DOHH2 (cell line): ENCODE data around the gene PLCB4.

ENCODE experiments used
- H3F3A ChIP-seq: fragments of 200-600 bp; sonication (generic), shearing (Covaris generic); 2 replicates; pipeline ENCODE4 v1.6.0; 2016; ENCODE audit warnings: antibody characterized with exemption, mild to moderate bottlenecking; ENCODE audit not compliant: control insufficient read depth, insufficient read depth
- H3K27ac ChIP-seq: fragments of 200-600 bp; sonication (generic); 2 replicates; pipeline ENCODE4 v1.5.1; 2014; ENCODE audit warnings: low read depth, mild to moderate bottlenecking, low read length, moderate library complexity
- H3K27me3 ChIP-seq: fragments of 200-600 bp; sonication (generic); 2 replicates; pipeline ENCODE4 v1.6.1; 2014; ENCODE audit warnings: mild to moderate bottlenecking, low read length, mixed read lengths; ENCODE audit not compliant: control insufficient read depth
- H3K36me3 ChIP-seq: fragments of 200-600 bp; sonication (generic); 2 replicates; pipeline ENCODE4 v1.6.1; 2014; ENCODE audit warnings: mild to moderate bottlenecking, low read length, moderate library complexity, mixed read lengths; ENCODE audit not compliant: control insufficient read depth
- H3K4me1 ChIP-seq: fragments of 200-600 bp; sonication (generic); 2 replicates; pipeline ENCODE4 v1.6.1; 2014; ENCODE audit warnings: mild to moderate bottlenecking, low read length, mixed read lengths; ENCODE audit not compliant: control insufficient read depth
- H3K4me2 ChIP-seq: fragments of 200-600 bp; sonication (generic); 2 replicates; pipeline ENCODE4 v1.6.0; 2014; ENCODE audit warnings: mild to moderate bottlenecking, low read length, moderate library complexity
- H3K4me3 ChIP-seq: fragments of 200-600 bp; sonication (generic); 2 replicates; pipeline ENCODE4 v1.5.1; 2014; ENCODE audit warnings: mild to moderate bottlenecking, low read length, mixed read lengths
- H3K79me2 ChIP-seq: fragments of 200-600 bp; sonication (generic); 2 replicates; pipeline ENCODE4 v1.6.1; 2014; ENCODE audit warnings: mild to moderate bottlenecking, low read length, mixed read lengths; ENCODE audit not compliant: control insufficient read depth
- H3K9me2 ChIP-seq: fragments of 200-600 bp; sonication (generic); replicated peaks from 2 replicates; pipeline ENCODE4 v1.6.1; 2014; ENCODE audit warnings: mild to moderate bottlenecking, low read length, mixed read lengths; ENCODE audit not compliant: control insufficient read depth
- H3K9me3 ChIP-seq: fragments of 200-600 bp; sonication (generic); 2 replicates; pipeline ENCODE4 v1.6.1; 2014; ENCODE audit warnings: antibody characterized with exemption, low read length, mixed read lengths; ENCODE audit not compliant: control insufficient read depth, insufficient read depth
- H4K20me1 ChIP-seq: fragments of 200-600 bp; sonication (generic); 2 replicates; pipeline ENCODE4 v1.6.0; 2014; ENCODE audit warnings: low read depth, mild to moderate bottlenecking, antibody characterized with exemption, low read length, moderate library complexity; ENCODE audit not compliant: control insufficient read depth, insufficient read depth
- EZH2phosphoT487 ChIP-seq: fragments of 200-600 bp; sonication (generic); IDR thresholded peaks from 2 replicates; pipeline ENCODE4 v1.6.1; 2017; ENCODE audit warnings: borderline replicate concordance, mild to moderate bottlenecking, antibody characterized with exemption, low read length, moderate library complexity, mixed read lengths
- TF ChIP-seq, protein P1 (sequence below): fragments of 200-600 bp; sonication (generic); IDR thresholded peaks from one replicate; pipeline ENCODE4 v1.5.1; 2014; ENCODE audit warnings: antibody characterized with exemption, mild to moderate bottlenecking, low read depth, low read length; ENCODE audit not compliant: poor library complexity, severe bottlenecking

The PLCB4 gene

DNA sequence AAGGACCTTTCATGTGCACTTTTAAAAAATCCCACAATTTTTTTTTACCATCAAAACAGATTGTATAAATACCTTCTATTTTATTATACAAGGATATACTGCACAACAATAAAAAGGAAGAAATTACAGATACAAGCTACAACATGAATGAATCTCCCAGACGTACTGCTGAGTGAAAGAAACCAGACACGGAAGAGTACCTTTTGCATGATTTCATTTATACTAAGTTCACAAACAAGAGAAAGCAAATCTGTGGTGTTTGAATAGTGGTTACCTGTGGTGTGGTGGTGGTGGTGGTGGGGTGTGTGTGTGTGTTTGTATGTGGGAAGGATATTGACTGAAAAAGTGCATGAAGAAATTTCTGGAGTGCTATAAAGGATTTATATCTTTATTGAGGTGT is 6.8 kb upstream of the PLCB4 start:
- no peaks in the 10 kb centered on the region for H3K27me3 ChIP-seq
- no peaks in the 10 kb centered on the region for H3K36me3 ChIP-seq
- H3K4me2 ChIP-seq, result no peak overlapping the region
- H3K9me3 ChIP-seq, result no peaks in the 10 kb centered on the region; the same call in 1 of the 2 replicates
- no peaks in the 10 kb centered on the region for H3F3A ChIP-seq
- no peak overlapping the region for H3K4me3 ChIP-seq
- no peak overlapping the region for H3K27ac ChIP-seq
- H4K20me1 ChIP-seq, result no peaks in the 10 kb centered on the region
- TF ChIP-seq EZH2phosphoT487, result no peak
- TF ChIP-seq, protein P1, sequence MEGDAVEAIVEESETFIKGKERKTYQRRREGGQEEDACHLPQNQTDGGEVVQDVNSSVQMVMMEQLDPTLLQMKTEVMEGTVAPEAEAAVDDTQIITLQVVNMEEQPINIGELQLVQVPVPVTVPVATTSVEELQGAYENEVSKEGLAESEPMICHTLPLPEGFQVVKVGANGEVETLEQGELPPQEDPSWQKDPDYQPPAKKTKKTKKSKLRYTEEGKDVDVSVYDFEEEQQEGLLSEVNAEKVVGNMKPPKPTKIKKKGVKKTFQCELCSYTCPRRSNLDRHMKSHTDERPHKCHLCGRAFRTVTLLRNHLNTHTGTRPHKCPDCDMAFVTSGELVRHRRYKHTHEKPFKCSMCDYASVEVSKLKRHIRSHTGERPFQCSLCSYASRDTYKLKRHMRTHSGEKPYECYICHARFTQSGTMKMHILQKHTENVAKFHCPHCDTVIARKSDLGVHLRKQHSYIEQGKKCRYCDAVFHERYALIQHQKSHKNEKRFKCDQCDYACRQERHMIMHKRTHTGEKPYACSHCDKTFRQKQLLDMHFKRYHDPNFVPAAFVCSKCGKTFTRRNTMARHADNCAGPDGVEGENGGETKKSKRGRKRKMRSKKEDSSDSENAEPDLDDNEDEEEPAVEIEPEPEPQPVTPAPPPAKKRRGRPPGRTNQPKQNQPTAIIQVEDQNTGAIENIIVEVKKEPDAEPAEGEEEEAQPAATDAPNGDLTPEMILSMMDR, result no peak
- no peaks in the 10 kb centered on the region for H3K4me1 ChIP-seq
- no peaks in the 10 kb centered on the region for H3K9me2 ChIP-seq
- no peaks in the 10 kb centered on the region for H3K79me2 ChIP-seq

DNA sequence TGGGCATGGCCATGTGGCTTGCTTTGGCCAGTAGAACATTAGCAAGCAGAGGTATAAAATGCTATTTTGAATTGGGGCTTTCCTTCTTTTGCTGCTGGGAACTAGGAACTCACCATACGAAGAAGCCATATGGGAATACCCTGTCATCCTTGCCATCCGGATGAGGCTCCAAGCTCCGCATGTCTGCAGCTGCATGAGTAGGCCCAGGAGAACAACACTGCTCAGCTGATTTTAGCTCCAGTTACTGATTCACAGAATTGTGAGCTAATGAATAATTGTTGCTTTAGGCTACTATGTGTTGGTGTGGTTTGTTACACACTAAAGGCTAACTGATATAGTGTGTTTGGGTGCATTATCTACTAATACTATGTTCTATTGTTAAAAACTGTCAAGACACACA is 2.7 kb upstream of the PLCB4 start:
- H3K4me2 ChIP-seq, result no peak overlapping the region

DNA sequence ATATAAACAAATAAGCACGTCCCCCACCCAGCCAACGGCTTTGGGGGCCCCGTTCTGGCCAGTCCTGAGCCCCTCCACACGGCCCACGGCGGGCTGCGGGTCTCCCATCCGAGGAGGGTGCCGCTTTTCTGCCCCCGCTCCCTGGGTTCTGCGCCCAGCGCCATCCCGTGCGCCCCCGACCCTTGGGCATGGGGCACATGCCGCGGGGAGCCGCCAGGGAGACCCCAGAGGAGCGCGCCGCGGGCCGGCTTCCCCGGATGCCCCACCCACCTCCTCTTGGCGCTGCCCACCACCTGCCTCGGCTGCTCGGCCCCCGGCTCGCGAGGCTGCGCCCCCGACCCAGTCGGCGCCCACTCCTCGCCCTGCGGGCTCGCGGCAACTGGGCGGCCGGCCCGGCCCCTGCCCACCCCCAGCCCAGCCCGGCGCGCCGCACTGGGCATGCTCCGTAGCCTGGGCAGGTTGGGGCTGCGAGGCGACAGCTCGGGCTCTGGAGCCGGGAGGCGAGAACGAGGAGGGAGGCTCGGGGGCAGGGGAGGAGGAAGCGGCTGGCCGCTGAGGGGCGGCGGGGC is 570 bp upstream of the PLCB4 start:
- no peak overlapping the region for H3K27ac ChIP-seq
- H3K9me2 ChIP-seq, result no peaks in the 10 kb centered on the region
- TF ChIP-seq, protein P1, result no peak
- no peak for TF ChIP-seq EZH2phosphoT487
- H3K27me3 ChIP-seq, result no peaks in the 10 kb centered on the region
- peaks cover 5% of the 10 kb centered on the region; the same call in 1 of the 2 replicates for H3K9me3 ChIP-seq
- no peak overlapping the region for H3K4me3 ChIP-seq
- no peaks in the 10 kb centered on the region for H3F3A ChIP-seq
- no peaks in the 10 kb centered on the region for H3K36me3 ChIP-seq
- no peaks in the 10 kb centered on the region for H3K79me2 ChIP-seq
- no peaks in the 10 kb centered on the region for H3K4me1 ChIP-seq
- H4K20me1 ChIP-seq, result no peaks in the 10 kb centered on the region
- no peak overlapping the region for H3K4me2 ChIP-seq

More for the DNA sequence above, 2.7 kb upstream of the PLCB4 start:
- peaks cover 5% of the 10 kb centered on the region; the same call in 1 of the 2 replicates for H3K9me3 ChIP-seq
- no peaks in the 10 kb centered on the region for H3K27me3 ChIP-seq
- no peaks in the 10 kb centered on the region for H3K9me2 ChIP-seq
- H3K36me3 ChIP-seq, result no peaks in the 10 kb centered on the region
- H3K27ac ChIP-seq, result no peak overlapping the region
- H4K20me1 ChIP-seq, result no peaks in the 10 kb centered on the region
- H3K4me3 ChIP-seq, result no peak overlapping the region
- no peak for TF ChIP-seq EZH2phosphoT487
- TF ChIP-seq, protein P1, result no peak
- no peaks in the 10 kb centered on the region for H3F3A ChIP-seq
- no peaks in the 10 kb centered on the region for H3K4me1 ChIP-seq
- H3K79me2 ChIP-seq, result no peaks in the 10 kb centered on the region
